ENCODE measurements around the gene CLMP. TPM values are rescaled to one million over a fixed set of nuclear protein-coding genes. Genes with fewer than 3 reads are reported as not detected.

CLMP gene
- total RNA-seq, 2 experiments from 2014 or later: 0.09 TPM; not detected in 1

DNA sequence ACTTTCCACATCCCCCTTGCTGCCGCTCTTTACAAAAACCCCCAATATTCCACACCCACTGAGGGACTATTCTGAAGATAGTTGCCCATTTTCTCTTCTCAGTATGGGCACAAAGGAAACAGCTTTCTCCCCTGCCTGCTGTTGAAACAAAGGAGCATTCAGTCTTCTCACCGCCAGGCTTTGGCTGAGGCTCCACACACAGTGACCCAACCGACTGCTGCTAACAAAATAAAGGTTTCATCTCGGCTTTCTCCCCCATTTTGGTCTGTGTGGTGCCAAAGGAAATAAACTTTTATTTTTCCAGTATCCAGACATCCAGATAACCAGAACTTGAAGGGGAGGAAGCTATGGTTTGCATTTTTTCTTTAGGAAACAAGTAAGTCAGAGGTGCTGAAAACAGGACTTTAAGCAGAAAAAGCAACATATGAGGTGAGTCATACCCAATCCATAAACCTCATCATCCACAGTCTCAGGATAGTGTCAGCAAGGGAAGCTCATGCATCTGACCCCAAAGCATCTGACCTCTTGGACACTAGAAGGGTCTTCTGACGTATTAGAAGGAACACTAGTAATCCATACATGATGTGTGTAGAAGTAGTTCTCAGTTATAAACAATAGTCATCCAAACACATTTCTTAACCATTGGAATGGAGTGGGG is 6.4 kb downstream of the CLMP start:
- no peak overlapping the region for H3K27ac Mint-ChIP-seq
- no peak for TF ChIP-seq CTCF (IDR thresholded peaks at IDR 0.05)
- H3K9me3 Mint-ChIP-seq: no peaks in the 10 kb centered on the region
- H3K4me3 Mint-ChIP-seq: no peak overlapping the region
- no peak for ATAC-seq
- intact Hi-C loops (cut with micrococcal nuclease): no loop called here
- no peaks in the 10 kb centered on the region for H3K36me3 Mint-ChIP-seq (ENCODE audit: low read depth)
- H3K27me3 Mint-ChIP-seq: peaks cover 42% of the 10 kb centered on the region
- H3K4me1 Mint-ChIP-seq (ENCODE audit: low read depth): peaks cover 18% of the 10 kb centered on the region
- CTCF ChIA-PET: interaction anchor here (0.8 to 1.4 kb wide), 3 partner anchors 9 to 58 kb away, joined by 3 to 7 read pairs (median 4); no protein-coding TSS in a partner anchor
- POLR2A ChIA-PET: no interaction called here
- DNase-seq: no peak

- Mint-ChIP-seq H3K36me3 (ENCODE audit: low read depth) (no peaks in the 10 kb centered on the region), H3K9me3 (no peaks in the 10 kb centered on the region), H3K27ac (no peak overlapping the region), H3K4me1 (ENCODE audit: low read depth) (peaks cover 18% of the 10 kb centered on the region), H3K4me3 (no peak overlapping the region), H3K27me3 (peaks cover 37% of the 10 kb centered on the region)
- DNase-seq: no peak
- ChIA-PET CTCF (interaction anchor here (1.2 to 1.4 kb wide), 2 partner anchors 9 to 59 kb away, joined by 4 to 7 read pairs; no protein-coding TSS in a partner anchor), POLR2A (no interaction called here)
- ATAC-seq: no peak
- no peak for TF ChIP-seq CTCF (IDR thresholded peaks at IDR 0.05)
- intact Hi-C loops (cut with micrococcal nuclease): no loop called here
Measured at GRCh38 chr11:123187665-123188507, 7.2 kb downstream of the CLMP start.

DNA sequence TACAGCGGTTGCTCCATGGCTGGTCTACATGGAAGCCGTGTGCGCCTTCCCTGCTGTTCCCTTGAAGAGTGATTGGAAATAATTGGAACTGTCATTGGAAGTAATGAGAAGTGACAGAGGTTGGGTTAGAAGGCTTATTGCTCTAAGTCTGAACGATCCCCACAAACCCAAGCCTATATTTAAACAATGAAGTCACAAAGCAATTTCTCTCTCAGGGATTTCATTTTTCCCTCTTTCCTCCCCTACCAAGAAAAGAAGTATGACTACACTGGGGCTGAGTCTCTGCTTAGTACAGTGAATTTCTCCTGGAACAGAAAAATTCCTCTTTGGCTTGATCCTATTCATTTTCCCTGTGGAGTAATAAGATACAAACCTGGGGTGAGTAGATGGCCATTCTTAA is 7.8 kb downstream of the CLMP start:
- no peak overlapping the region for H3K27ac Mint-ChIP-seq

DNA sequence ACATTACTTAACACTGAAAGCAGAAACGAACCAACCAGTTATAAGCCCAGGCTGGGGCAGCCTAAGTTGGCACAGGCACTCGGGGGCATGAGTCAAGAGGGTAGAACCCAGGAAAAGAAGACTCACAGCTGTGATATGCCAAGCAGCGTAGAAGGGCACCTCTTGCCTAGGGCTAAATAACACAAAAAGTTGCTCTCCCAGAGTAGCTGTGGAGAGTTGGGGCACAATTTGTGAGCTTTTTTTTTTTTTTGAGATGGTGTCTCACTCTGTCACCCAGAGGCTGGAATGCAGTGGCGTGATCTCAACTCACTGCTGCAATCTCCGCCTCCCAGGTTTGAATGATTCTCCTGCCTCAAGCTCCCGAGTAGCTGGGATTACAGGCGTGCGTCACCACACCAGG is 8.8 kb downstream of the CLMP start:
- no peak overlapping the region for H3K27ac Mint-ChIP-seq
- no peaks in the 10 kb centered on the region for H3K9me3 Mint-ChIP-seq
- no peak for TF ChIP-seq CTCF (IDR thresholded peaks at IDR 0.05)
- no peak overlapping the region for H3K4me3 Mint-ChIP-seq
- no peaks in the 10 kb centered on the region for H3K36me3 Mint-ChIP-seq (ENCODE audit: low read depth)
- no peak for DNase-seq
- H3K4me1 Mint-ChIP-seq (ENCODE audit: low read depth): peaks cover 5% of the 10 kb centered on the region
- no peak for ATAC-seq
- ChIA-PET POLR2A (no interaction called here), CTCF (no interaction called here)
- intact Hi-C loops (cut with micrococcal nuclease): no loop called here
- peaks cover 31% of the 10 kb centered on the region for H3K27me3 Mint-ChIP-seq

More for the DNA sequence above, 7.8 kb downstream of the CLMP start:
- no peak for DNase-seq
- CTCF ChIA-PET: no interaction called here
- H3K4me1 Mint-ChIP-seq (ENCODE audit: low read depth): peaks cover 11% of the 10 kb centered on the region
- peaks cover 35% of the 10 kb centered on the region for H3K27me3 Mint-ChIP-seq
- H3K9me3 Mint-ChIP-seq: no peaks in the 10 kb centered on the region
- POLR2A ChIA-PET: no interaction called here
- no peak for TF ChIP-seq CTCF (IDR thresholded peaks at IDR 0.05)
- ATAC-seq: no peak
- H3K4me3 Mint-ChIP-seq: no peak overlapping the region
- no peaks in the 10 kb centered on the region for H3K36me3 Mint-ChIP-seq (ENCODE audit: low read depth)
- intact Hi-C loops (cut with micrococcal nuclease): no loop called here

DNA sequence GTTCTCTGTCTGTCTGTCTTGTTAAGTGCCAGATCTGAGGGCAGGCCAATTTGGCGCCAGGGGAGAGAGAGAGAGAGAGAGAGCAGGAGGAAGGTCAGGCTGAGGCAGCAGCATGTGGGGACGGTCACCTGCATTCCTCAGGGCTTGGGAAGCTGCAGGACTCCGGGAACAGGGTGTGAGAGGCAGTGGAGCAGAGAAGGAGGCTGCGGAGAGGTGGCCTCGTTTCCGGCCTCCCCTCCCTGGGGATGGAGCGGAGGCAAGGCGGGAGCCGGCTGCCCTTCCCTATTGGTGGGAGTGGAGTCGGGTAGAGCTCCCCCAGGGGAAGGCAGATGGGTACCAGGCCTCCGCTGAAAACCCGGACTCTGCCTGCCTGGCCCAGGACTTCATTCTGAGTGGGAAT is 9.7 kb downstream of the CLMP start:
- no peak overlapping the region for H3K27ac Mint-ChIP-seq
- DNase-seq: no peak
- POLR2A ChIA-PET: no interaction called here
- H3K9me3 Mint-ChIP-seq: no peaks in the 10 kb centered on the region
- peaks cover 28% of the 10 kb centered on the region for H3K27me3 Mint-ChIP-seq
- H3K4me1 Mint-ChIP-seq (ENCODE audit: low read depth): peaks cover 5% of the 10 kb centered on the region
- H3K36me3 Mint-ChIP-seq (ENCODE audit: low read depth): no peaks in the 10 kb centered on the region
- H3K4me3 Mint-ChIP-seq: no peak overlapping the region
- no peak for TF ChIP-seq CTCF (IDR thresholded peaks at IDR 0.05)
- intact Hi-C loops (cut with micrococcal nuclease): no loop called here
- CTCF ChIA-PET: interaction anchor here (1.8 kb wide), 1 partner anchor 62 kb away, joined by 4 read pairs; no protein-coding TSS in a partner anchor
- ATAC-seq: no peak
